ENCODE measurements around the gene ANO4. TPM values are rescaled to one million over a fixed set of nuclear protein-coding genes. Genes with fewer than 3 reads are reported as not detected.

Gene ANO4
- total RNA-seq, 4 donors from 2014 or later = 0.06 TPM; not detected in 3

- TF ChIP-seq, protein P1, sequence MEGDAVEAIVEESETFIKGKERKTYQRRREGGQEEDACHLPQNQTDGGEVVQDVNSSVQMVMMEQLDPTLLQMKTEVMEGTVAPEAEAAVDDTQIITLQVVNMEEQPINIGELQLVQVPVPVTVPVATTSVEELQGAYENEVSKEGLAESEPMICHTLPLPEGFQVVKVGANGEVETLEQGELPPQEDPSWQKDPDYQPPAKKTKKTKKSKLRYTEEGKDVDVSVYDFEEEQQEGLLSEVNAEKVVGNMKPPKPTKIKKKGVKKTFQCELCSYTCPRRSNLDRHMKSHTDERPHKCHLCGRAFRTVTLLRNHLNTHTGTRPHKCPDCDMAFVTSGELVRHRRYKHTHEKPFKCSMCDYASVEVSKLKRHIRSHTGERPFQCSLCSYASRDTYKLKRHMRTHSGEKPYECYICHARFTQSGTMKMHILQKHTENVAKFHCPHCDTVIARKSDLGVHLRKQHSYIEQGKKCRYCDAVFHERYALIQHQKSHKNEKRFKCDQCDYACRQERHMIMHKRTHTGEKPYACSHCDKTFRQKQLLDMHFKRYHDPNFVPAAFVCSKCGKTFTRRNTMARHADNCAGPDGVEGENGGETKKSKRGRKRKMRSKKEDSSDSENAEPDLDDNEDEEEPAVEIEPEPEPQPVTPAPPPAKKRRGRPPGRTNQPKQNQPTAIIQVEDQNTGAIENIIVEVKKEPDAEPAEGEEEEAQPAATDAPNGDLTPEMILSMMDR (IDR thresholded peaks at IDR 0.05) = no peak
- no peak for TF ChIP-seq POLR2A (IDR thresholded peaks at IDR 0.05)
- 40 to 44% methylated on average over 4 of the region's 4 CpGs for WGBS, 2 donors
- intact Hi-C loops (cut with DNase I; ENCODE audit: low total_unique reads) = no loop called here
- no peak for DNase-seq (ENCODE audit: low spot score in 2 of 2)
- no peak overlapping the region for H3K4me3 ChIP-seq (ENCODE audit: low read depth, poor library complexity, severe bottlenecking)
Measured at GRCh38 chr12:101165319-101165718, 370.7 kb downstream of the ANO4 start.

- no peak overlapping the region for H3K4me3 ChIP-seq (ENCODE audit: low read depth, poor library complexity, severe bottlenecking)
- 76 to 79% methylated on average over 5 of the region's 5 CpGs for WGBS, 2 donors
- no peak for TF ChIP-seq POLR2A (IDR thresholded peaks at IDR 0.05)
- TF ChIP-seq, protein P1 (IDR thresholded peaks at IDR 0.05) = no peak
- DNase-seq (ENCODE audit: low spot score in 2 of 2) = no peak
- intact Hi-C loops (cut with DNase I; ENCODE audit: low total_unique reads) = no loop called here
Measured at GRCh38 chr12:101166866-101167265, 372.3 kb downstream of the ANO4 start.

DNA sequence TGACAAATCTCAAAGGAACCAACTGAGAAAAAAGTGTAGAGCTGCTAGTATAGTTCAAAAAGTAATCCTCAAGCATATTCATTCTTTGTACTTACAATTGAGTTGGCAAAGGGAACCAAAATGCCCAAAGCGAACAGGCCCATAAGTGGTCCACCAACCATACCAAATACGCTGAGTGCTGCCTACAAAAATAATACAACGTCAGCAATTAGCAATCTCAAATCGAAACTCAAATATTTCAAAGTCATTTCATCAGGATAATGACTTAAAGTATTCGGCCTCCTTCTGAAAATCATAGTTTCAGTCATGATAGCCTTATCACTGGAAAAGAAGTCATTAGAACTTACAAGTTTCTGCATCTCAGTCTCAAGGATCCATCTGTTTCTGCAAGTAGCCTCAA lies 373.4 kb downstream of the ANO4 start:
- H3K4me3 ChIP-seq (ENCODE audit: low read depth, poor library complexity, severe bottlenecking) = no peak overlapping the region
- intact Hi-C loops (cut with DNase I; ENCODE audit: low total_unique reads) = no loop called here
- TF ChIP-seq, protein P1 (IDR thresholded peaks at IDR 0.05) = no peak
- TF ChIP-seq POLR2A (IDR thresholded peaks at IDR 0.05) = no peak
- no peak for DNase-seq (ENCODE audit: low spot score in 2 of 2)
- 90% methylated on average over 5 of the region's 5 CpGs for WGBS, 2 donors

- intact Hi-C loops (cut with DNase I; ENCODE audit: low total_unique reads) = no loop called here
- no peak overlapping the region for H3K4me3 ChIP-seq (ENCODE audit: low read depth, poor library complexity, severe bottlenecking)
- TF ChIP-seq POLR2A (IDR thresholded peaks at IDR 0.05) = no peak
- TF ChIP-seq, protein P1 (IDR thresholded peaks at IDR 0.05) = no peak
- 55 to 61% methylated on average over 5 of the region's 5 CpGs for WGBS, 2 donors
- no peak for DNase-seq (ENCODE audit: low spot score in 2 of 2)
Measured at GRCh38 chr12:101172316-101172715, 377.7 kb downstream of the ANO4 start.

GRCh38 chr12:101173197-101173749 lies 378.7 kb downstream of the ANO4 start:
- H3K4me3 ChIP-seq (ENCODE audit: low read depth, poor library complexity, severe bottlenecking) = no peak overlapping the region
- TF ChIP-seq, protein P1 (IDR thresholded peaks at IDR 0.05) = no peak
- TF ChIP-seq POLR2A (IDR thresholded peaks at IDR 0.05) = no peak
- intact Hi-C loops (cut with DNase I; ENCODE audit: low total_unique reads) = no loop called here
- DNase-seq (ENCODE audit: low spot score in 2 of 2) = no peak
- WGBS, 2 donors = 67 to 76% methylated on average over 7 of the region's 7 CpGs

- intact Hi-C loops (cut with DNase I; ENCODE audit: low total_unique reads) = no loop called here
- H3K4me3 ChIP-seq (ENCODE audit: low read depth, poor library complexity, severe bottlenecking) = no peak overlapping the region
- TF ChIP-seq POLR2A (IDR thresholded peaks at IDR 0.05) = no peak
- TF ChIP-seq, protein P1 (IDR thresholded peaks at IDR 0.05) = no peak
- no peak for DNase-seq (ENCODE audit: low spot score in 2 of 2)
- 64 to 71% methylated on average over 3 of the region's 3 CpGs for WGBS, 2 donors
Measured at GRCh38 chr12:101174541-101174940, 380.0 kb downstream of the ANO4 start.

Measured in lower leg skin (tissue), 4 donors.